Renal pelvis (tissue), 4 donors: ENCODE results near the gene C1GALT1. TPM values are rescaled to one million over a fixed set of nuclear protein-coding genes. Genes with fewer than 3 reads are reported as not detected.

Experiments
- DNase-seq: peaks from one replicate; pipeline ENCODE4 v3.0.0-alpha.2; 2013
- polyA plus RNA-seq, 3 donors: library from polyadenylated mRNA; unstranded; fragments of 120-200 nt; gene quantifications; one replicate each; pipeline ENCODE4 v1.2.1, GENCODE V29; 2013; ENCODE audit not compliant: insufficient read length in 3 of 3

Gene C1GALT1
- polyA plus RNA-seq, 3 donors, result 36.9 to 54.2 (median 44.4) TPM

DNA sequence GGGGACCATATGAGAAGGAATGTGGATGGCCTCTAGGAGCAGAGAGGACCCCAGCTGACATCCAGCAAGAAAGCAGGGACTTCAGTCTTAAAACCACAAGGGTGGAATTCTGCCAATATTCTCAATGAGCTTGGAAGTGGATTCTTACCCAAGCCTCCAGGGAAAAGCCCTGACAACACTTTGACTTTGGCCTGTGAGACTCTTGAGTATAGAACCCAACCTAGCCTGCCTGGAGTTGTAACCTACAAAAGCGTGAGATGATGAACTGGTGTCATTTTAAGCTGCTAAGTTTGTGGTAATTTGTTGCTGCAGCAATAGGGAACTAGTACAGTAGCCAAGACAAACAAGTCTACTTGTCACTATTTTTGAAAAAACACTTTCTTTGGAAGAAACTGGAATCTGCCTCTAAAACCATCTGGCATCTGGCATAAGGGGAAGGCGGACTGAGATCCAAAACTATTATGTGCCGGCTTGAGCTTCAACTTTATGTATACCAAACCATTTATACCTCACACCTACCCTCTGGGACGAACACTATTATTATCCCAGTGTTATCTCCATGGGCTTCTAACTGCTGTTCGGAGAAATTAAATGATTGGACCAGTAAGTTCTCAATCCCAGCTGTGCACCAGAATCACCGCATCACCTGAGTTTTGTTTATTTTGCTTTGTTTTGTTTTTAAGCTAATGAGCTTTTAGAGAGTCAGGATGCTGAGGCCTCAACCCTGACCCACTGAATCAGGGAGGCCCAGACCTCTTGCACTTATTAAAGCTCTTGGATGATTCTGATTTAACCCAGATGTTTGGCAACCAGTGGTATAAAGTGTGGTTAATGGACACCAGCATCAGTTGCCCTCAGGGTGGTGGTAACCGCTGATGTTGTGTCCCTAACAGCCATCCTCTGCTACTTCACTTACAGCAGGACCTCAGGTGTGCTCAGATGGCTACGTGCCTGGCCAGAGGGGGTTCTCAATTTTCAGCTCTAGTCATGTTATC, 83.0 kb downstream of the C1GALT1 start:
- peak; percentile 16 for DNase-seq

DNA sequence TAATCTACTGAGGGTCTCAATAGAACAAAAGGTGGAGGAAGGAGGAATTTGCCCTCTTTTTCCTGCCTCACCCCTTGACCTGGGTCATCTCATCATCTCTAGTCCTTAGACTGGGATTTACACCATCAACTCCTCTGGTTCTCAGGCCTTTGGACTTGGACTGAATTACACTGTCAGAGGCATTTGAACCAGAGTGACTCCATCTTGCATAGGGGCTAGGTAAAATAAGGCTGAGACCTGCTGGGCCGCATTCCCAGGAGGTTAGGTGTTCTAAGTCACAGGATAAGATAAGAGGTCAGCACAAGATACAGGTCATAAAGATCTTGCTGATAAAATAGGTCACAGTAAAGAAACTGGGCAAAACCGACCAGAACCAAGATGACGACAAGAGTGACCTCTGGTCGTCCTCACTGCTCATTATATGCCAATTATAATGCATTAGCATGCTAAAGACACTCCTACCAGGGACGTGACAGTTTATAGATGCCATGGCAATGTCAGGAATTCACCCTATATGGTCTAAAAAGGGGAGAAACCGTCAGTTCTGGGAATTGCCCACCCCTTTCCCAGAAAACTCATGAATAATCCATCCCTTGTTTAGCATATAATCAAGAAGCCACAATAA, 84.0 kb downstream of the C1GALT1 start:
- no peak for DNase-seq

GRCh38 chr7:7271094-7271874, 88.9 kb downstream of the C1GALT1 start:
- DNase-seq, result no peak

DNA sequence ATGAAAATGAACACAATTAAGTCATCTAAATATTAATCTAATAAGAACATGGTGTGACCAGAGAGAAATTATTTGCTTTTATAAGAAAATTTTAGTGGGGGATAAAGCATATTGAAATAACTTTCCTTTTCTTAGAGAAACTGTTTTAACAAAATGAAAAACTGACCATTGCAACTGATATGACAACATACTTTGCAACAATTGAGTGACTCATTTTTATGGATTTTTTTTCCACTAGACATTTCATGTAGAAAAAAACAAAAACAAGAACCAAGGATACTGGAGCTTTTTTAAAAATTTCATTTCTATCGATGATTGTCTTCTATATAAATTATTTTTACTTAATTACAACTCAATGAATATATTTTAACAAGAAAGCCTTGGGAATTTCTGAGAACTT, 90.0 kb downstream of the C1GALT1 start:
- DNase-seq, result no peak

DNA sequence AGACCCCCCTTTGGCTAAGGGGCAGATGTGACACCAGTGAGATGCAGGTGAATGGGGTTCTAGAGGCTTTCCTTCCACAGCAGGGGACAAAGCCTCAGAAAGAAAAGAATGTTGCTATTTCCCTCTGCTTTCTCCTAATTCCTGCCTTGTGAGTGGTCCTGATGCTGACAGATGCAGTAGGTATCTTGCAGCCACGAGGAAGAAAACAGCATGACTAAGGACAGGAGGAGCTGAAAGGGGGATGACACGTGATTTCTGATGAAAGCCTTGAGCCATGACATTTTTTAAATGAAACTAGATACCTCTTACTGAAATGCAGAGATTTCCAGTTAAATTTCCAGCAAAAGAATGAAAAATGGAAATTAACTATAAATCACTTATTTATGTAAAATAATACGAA, 92.4 kb downstream of the C1GALT1 start:
- DNase-seq, result no peak

- DNase-seq, result no peak
These were observed 93.8 kb downstream of the C1GALT1 start for GRCh38 chr7:7276161-7276560.

DNA sequence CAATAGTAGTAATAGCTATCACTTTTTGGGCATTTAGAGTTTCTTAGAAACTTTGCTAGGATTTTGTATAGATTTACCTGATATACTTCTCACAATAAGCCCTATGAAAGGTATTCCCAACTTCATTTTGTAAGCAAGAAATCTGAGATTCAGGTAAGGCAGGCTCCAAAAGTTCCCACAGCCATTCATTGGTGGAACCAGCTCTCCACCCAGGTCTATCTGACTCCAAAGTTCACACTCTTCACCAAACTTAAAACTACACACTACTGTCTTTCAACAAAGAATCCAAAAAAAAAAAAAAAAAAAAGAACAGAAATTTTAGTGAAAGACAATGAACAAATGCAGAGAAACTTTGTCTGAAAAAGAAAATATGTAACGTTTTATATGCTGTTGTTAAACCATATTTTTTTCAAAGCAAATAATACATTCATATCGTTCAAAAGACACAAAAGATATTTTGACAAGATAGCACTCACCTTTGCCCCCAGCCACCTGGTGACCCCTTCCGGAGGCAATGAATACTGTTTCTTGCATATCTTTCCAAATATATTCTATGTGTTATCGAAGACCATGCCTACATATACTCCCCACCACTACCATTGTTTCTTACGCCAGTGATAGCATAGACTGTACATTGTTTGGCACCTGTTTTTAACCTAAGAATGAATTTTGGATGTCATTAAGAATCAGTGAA, 108.2 kb downstream of the C1GALT1 start:
- no peak for DNase-seq

- no peak for DNase-seq
These were observed 109.7 kb downstream of the C1GALT1 start for GRCh38 chr7:7292085-7292484.

DNA sequence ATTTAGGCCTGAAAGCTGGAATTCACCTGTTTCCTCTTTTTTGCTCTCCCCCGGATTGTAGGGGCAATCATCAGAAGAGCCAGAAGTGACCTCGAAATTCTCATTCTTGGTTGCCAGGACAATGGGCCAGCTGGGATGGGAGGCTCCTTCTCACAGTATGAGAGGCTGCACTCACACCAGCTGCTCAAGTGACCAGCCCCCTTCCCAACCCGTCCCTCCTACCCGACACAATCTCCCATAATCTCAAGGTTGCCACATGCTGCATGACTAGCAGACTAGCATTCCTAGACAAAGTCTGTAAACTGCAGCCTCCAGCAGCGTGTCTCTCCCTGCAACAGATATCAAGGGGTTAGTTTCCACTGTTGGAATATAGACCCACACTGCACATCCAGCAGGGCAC, 110.3 kb downstream of the C1GALT1 start:
- DNase-seq, result no peak

- no peak for DNase-seq
These were observed 110.7 kb downstream of the C1GALT1 start for GRCh38 chr7:7293092-7293491.

DNA sequence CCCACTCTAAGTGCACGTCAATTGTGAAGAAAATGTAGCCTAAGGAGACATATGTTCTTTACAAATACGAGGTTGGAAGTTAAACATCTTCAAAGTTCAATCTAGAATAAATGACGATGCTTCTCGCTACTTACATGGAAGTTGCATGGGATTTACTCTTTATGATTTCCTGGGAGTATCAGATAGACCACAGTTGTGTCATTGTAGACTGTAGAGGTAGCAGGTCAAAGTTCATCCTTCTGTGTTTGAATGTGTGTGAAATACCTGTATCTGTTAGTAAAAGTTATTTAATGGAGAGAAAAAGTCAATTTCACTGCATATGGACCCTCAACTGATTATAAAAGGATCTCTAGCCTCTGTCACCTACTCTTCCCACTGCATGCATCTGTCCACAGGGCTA, 112.6 kb downstream of the C1GALT1 start:
- no peak for DNase-seq
